NCI-H774 (cell line): ENCODE data around the gene SRPRB.

Experiments
- DNase-seq: peaks from one replicate; lab custom pipeline; 2025; lab: John Stamatoyannopoulos, UW

The SRPRB gene

DNA sequence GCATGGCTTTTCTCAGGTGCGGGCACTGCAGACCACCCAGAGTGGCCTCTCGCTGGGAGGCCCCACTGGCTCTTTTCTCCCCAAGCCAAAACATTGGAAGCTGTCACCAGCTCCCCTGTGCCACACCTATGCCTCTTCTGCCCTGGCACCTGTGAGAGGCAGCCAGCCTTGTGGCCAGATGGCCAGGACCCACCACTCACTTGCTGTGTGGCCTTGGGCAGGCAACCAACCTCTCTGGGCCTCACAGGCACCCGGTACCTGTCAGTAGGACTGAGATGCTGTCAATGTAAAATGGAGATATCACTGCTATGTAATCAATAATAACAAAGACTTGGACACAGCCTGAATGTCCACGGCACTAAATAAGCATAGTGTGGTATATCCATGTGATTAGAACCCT lies 36.5 kb downstream of the SRPRB start:
- DNase-seq: no peak

DNA sequence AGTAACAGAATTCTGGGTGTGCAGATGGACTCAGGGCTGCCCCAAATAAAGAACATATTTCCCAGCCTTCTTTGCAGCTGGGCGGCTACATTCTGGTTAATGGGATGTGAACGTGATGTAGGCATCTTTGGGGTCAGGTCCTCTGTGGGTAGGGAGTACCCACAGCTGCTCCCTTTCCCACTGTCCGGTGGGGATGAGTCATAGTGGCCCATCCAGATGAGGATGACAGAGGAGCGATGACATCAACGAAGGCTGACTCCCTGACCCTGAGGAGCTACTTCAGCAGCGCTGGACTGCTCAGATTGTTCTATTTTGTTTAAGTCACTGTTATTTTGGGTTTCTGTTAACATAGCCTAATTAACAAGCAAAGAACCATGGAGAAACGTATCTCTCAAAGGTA lies 38.0 kb downstream of the SRPRB start:
- DNase-seq: no peak

DNA sequence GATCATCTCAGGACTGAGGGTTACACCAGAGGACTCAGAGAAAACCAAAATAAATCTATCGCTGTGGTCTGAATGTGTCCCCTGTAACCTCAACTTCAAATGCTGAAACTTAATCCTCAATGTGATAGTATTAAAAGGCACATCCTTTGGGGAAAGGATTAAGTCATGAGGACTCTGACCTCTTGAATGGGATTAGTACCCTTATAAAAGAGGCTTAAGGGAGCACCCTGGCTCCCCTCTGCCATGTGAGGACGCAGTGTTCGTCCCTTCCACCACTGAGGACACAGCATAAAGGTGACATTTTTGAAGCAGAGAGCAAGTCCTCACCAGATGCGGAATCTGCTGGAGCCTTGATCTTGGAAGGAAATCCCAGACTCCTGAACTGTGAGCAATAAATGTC lies 39.5 kb downstream of the SRPRB start:
- DNase-seq: no peak

GRCh38 chr3:133849346-133849745 lies 43.7 kb downstream of the SRPRB start:
- no peak for DNase-seq

GRCh38 chr3:133850034-133850433 lies 44.4 kb downstream of the SRPRB start:
- DNase-seq: no peak

DNA sequence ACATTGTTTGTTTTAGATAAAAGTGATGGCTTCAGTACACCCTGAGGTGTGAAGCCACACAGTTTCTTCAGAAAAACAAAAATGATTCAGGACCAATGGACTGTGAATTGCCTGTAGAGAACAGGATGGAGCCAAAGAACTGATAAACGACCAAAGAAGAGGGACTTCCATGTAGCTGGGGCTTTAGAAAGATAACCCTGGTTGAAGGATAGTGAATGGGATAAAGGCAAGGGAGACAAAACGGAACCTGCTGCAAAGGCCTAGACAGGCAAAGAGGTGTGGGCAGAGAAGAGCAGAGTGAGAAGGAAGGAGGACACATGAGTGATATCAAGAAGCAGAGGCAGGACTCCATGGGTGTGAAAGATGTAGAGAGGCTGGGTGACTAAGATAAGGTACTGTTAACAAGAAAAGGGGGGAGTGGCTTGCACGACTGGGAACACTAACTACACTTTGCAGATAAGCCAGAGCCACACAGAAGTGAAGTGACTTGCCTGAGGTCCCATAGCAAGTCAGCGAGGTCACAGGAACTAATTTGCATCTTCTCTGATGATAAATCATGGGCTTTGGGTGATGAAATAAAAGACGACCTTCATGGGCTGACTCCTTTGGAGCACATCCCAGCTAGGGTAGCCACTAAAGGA lies 45.8 kb downstream of the SRPRB start:
- DNase-seq: no peak

DNA sequence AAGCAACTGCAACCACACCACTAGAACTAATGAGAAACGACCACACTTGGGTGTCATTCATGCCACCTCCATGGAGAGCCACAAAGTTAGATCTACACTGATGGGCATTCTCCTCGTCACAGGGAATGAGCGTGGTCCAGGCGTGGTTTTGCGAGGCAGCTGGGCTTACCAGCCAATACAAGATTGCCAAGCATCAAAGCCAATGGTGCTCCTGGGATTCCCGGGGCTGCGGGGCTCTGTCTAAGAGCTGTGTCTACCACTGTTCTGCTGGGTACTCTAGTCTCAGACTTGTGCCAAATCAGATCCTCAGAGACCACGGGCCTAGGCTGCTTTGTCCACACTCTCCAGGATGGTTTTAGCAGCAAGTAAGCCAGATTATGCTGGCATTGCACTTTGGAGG lies 46.3 kb downstream of the SRPRB start:
- DNase-seq: no peak

DNA sequence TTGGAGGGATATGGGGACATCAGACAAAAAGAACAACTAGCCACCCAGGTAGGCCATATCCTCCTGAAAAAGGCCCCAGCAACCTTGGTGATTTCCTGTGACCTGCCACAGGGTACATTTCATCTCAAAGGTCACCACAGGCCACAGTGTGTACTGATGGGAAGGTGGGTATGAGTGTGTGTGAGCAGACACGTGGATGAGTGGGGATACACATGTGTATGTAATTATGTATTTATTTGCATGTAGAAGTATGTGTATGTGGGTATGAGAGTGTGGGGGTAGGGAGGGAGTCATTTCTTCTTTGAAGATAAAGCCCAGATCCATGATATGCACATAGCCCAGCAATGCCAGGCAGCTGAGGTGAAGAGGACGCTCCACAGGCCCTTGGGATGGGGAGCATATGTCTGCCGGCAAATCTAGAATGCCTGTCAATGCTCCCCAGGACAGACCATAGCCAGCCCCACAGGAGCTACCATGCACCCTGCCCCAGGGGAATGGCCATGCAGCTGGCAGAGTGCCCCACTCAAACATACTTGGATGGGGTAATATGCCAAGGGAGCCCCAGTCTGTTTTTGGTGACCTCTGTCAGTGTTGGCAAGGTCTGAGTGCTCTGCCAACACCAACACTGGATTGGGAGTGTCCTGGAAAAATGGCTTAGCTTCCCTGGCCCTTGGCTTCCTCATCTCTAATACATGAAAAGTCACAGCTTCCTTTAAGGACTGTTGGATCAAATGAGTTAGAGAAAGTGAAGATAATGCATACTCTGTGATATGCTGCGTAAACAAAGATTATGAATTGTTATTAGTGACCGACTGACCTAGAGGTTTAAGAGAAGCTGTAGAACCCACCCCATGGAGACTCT lies 47.7 kb downstream of the SRPRB start:
- no peak for DNase-seq

DNA sequence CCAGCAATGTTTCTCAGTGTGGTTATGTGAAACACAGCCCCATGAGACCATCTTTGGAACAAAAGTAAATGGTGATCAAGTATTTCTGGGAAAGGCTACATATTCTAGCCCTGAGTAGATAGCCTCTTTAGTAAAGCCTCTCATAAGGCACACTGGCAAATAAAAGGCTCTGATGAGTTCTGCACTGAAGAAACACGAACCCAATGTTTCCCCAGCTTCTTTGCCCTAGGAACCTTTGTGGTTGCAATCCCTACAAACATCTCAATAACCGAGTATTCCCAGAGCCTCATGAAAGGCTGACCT lies 48.3 kb downstream of the SRPRB start:
- DNase-seq: no peak

DNA sequence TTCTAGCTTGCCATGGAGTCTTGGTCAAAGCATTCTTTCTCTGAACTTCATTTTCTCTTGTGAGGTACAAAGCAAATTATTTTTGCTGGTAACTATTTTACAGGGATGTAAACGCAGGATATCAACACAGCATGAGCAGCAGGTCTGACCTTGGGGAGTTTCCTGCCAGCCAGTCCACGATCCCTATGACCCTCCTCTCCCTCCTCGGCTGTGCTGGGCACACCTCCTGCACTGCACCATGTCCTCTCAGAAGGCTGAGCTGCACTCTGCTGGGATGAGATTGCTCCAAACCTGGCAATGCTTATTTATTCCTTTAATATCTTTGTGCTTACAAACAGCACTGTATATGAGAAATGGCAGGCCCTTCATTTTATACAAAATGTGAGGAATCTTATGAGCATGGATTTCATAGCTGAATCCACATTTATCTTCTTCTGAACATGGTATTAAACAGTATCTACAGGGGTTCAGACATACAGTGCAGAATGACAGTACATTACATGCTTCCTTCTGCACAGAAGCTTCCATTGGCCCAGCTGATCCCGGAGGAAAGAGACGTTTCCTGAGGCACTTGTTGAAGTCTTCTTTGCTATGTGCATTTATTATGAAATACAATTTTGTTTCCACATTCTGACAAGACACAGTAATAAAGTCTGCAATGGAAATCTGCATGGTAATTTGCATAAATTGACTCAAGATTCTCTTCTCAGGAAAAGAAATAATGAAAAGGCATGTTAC lies 48.8 kb downstream of the SRPRB start:
- DNase-seq: no peak

DNA sequence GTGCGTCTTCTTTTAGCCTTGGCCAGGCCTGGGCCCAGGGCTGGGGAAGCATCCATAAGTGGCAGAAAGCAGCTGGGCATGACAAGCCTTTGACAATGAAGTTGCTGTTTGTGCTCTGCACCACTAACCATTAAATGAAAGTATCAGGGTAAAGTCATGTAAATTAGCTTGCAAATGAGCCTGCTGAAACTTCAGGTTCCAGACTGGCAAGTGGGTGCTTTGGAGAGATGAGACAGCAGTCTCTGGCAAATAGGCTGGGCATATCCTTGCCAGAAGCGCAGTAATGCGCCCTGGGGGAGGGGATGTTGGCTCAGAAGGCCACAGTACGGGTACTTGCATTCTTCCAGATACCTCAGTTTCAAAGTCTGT lies 49.4 kb downstream of the SRPRB start:
- no peak for DNase-seq

DNA sequence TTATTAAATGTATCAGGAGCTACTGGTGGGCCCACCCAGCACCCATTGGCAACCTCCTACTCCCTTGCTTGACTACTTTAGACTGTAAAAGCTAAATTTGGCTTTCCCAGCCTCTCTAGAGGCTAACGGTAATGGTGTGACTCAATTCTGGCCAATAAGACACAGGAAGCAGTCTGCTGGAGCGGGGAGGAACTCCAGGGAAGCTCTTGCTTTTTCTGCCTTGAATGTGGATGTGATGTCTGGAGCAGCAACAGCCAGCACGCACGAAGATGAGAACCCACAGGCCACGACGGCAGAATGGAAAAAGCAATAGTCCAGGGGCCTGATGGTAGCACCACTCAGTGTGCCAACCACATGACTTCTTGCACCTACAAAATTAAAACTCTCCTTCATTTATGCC lies 50.2 kb downstream of the SRPRB start:
- no peak for DNase-seq

- no peak for DNase-seq
Measured at GRCh38 chr3:133856316-133856715, 50.7 kb downstream of the SRPRB start.

DNA sequence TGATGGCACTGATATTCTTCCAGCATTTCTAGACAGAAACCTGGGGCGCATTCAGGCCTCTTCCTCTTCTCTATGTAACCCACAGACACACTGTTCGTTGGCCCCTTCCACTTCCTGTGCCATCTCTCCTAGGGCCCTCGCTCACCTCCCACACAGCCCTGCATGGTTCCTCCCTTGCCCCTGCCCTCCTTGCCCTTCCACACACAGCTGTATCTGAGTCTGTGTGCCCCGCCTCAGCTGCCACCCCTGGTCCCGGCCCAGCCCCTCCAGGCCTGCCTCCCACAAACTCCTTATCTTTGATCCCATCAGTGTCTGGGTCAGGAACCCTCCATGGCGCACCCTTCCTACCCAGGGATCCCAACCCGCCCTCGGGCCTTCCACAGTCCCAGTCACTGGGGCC lies 52.2 kb downstream of the SRPRB start:
- no peak for DNase-seq

- DNase-seq: no peak
Measured at GRCh38 chr3:133859381-133860234, 54.0 kb downstream of the SRPRB start.

- no peak for DNase-seq
Measured at GRCh38 chr3:133860519-133860918, 54.9 kb downstream of the SRPRB start.

DNA sequence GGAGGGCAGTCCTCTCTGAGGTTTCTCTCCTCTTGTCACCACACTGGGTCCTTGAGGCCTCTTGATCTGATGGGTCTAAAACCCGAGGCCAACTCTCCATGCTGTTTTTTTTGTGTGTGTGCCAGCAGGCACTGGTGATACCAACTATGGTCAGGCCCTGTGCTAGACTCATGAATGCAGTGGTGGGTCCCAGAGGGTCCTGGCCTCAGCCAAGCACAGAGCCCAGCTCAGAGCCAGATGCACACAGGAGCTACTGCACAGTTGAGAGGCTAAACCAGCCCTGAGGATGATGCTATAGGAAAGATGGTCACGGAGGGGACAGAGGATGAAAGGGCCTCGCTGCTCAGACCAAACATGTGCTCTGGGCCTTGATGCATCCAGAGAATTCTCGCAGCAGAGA lies 56.5 kb downstream of the SRPRB start:
- DNase-seq: no peak

GRCh38 chr3:133863911-133864310 lies 58.3 kb downstream of the SRPRB start:
- DNase-seq: no peak

DNA sequence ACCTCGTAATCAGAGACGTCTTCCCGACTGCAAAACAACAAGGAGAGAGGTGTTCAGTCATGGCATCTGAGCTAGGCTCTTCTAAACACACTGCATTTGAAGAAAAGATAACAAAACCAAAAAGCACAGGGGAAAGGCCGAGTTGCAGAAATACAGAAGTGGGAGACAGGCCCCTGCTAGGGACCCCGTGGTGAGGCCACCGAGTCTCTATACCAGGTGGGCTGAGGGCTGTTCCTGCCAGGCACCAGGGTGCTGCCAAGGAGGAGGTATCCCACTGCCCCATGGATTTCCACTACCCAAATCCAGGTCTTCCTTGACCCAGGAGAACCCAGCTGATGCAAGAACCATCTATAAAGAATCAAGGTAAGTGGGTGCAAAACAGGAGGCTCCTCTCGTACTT lies 59.0 kb downstream of the SRPRB start:
- DNase-seq: no peak

DNA sequence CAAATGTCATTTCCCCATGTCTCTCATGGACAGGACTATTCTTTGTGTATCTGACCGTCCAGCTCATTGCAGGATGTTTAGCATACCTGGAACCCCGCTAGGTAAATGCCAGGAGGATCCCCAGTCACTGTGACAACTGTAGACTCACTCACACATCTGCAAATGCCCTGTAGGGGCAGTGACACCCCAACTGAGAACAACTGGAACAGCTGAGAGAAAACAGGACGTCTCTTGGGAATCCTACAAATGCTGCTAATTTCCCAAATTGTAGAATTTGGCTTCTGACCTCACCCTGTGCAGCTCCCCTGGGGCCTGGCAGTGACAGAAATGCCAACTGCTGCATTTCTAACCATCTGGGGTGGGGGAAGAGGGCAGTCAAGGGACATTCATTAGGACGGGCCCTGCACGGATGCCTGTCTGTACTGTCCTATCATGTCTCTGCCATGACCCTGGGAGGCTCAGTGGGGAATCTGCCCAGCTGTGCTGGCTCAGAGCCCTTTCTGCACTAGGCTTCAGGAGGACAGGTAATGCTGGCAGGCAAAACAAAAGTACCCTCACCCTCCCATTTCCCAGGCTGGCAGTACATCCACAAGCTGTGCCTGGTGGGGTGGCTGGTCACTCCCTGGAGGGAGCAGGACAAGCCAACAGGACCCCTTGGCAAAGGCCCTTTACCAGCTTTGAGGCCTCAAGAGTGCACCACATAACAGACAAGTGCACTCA lies 59.7 kb downstream of the SRPRB start:
- no peak for DNase-seq

- no peak for DNase-seq
Measured at GRCh38 chr3:133866141-133866540, 60.5 kb downstream of the SRPRB start.

DNA sequence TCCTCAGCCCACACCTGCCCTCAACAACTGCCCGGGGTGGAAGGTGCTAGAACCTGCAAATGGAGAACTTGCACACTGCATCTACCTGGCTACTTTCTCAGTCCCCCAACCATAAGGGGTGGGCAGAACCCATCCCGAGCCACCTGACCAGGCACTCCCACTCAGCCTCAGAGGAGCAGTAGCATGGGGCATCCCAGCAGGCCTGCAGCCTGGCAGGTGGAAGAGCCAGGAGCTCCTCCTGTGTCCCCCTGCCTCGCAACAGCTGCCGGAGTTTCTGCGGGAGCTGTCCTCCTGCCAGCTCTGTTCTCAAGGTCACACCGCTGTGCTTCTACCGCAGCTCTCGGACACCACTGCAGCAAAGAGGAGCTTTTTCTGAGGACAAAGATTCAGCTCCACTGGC lies 62.6 kb downstream of the SRPRB start:
- DNase-seq: no peak
